Fibroblast of lung (primary cell): ENCODE results near the gene SNAP47.
"Not testable (repeated sequence)": the region's sequence is repeated elsewhere in the genome, so short reads cannot be mapped to it uniquely, and the experiment has no call there.

Source experiments
- EZH2 ChIP-seq: IDR thresholded peaks from 2 replicates; pipeline ENCODE4 v1.5.1; 2012; ENCODE audit warnings: low read length, control low read depth, mild to moderate bottlenecking; ENCODE audit errors: missing control alignments
- TF ChIP-seq, protein P1 (sequence below), 2 donors: IDR thresholded peaks in 1 of 2; conservative IDR thresholded peaks in 1 of 2; 1 replicate in 1 of 2; 2 replicates in 1 of 2; pipeline ENCODE4 v1.5.1; 2011 to 2012; ENCODE audit warnings: low read length in 2 of 2, control low read depth in 1 of 2, inconsistent platforms in 1 of 2, low read depth in 1 of 2, mild to moderate bottlenecking in 1 of 2

DNA sequence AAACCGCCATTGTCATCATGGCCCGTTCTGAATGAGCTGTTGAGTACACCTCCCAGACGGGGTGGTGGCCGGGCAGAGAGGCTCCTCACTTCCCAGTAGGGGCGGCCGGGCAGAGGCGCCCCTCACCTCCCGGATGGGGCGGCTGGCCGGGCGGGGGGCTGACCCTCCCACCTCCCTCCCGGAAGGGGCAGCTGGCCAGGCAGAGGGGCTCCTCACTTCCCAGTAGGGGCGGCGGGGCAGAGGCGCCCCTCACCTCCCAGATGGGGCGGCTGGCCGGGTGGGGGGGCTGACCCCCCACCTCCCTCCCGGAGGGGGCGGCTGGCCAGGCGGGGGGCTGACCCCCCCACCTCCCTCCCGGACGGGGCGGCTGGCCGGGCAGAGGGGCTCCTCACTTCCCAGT is 24.8 kb upstream of the SNAP47 start:
- TF ChIP-seq, protein P1, sequence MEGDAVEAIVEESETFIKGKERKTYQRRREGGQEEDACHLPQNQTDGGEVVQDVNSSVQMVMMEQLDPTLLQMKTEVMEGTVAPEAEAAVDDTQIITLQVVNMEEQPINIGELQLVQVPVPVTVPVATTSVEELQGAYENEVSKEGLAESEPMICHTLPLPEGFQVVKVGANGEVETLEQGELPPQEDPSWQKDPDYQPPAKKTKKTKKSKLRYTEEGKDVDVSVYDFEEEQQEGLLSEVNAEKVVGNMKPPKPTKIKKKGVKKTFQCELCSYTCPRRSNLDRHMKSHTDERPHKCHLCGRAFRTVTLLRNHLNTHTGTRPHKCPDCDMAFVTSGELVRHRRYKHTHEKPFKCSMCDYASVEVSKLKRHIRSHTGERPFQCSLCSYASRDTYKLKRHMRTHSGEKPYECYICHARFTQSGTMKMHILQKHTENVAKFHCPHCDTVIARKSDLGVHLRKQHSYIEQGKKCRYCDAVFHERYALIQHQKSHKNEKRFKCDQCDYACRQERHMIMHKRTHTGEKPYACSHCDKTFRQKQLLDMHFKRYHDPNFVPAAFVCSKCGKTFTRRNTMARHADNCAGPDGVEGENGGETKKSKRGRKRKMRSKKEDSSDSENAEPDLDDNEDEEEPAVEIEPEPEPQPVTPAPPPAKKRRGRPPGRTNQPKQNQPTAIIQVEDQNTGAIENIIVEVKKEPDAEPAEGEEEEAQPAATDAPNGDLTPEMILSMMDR (conservative IDR thresholded peaks at IDR 0.05 in 1 of 2, IDR thresholded peaks at IDR 0.05 in 1 of 2; ENCODE audit: low read depth in 1 of 2, low read length in 2 of 2), result not testable (repeated sequence)
- TF ChIP-seq EZH2, result not testable (repeated sequence)
